Prostate gland (tissue), 2 donors: ENCODE results near the gene COL2A1. TPM values are rescaled to one million over a fixed set of nuclear protein-coding genes. Genes with fewer than 3 reads are reported as not detected.

Experiments
- DNase-seq: peaks from one replicate; pipeline ENCODE4 v3.0.0-alpha.2; 2019; ENCODE audit warnings: low spot score
- H3K27ac ChIP-seq, 2 donors: fragments of 200-600 bp; sonication (generic); 2 replicates each; pipeline ENCODE4 v1.5.1; 2017 to 2019
- H3K27me3 ChIP-seq: fragments of 200-600 bp; sonication (generic); replicated peaks from 2 replicates; pipeline ENCODE4 v1.5.1; 2019; ENCODE audit not compliant: insufficient read depth
- H3K36me3 ChIP-seq, 2 donors: fragments of 200-600 bp; sonication (generic); 1 replicate in 1 of 2; 2 replicates in 1 of 2; pipeline versions ENCODE4 v1.5.1 to v1.8.1; 2017 to 2019
- H3K4me1 ChIP-seq: fragments of 200-600 bp; sonication (generic); replicated peaks from 2 replicates; pipeline ENCODE4 v1.5.1; 2019
- H3K4me3 ChIP-seq, 2 donors: fragments of 200-600 bp; sonication (generic); 2 replicates each; pipeline ENCODE4 v1.5.1; 2017 to 2019
- H3K9me3 ChIP-seq: fragments of 200-600 bp; sonication (generic); 2 replicates; pipeline ENCODE4 v1.5.1; 2017
- CTCF ChIP-seq, 4 experiments: fragments of 200-600 bp in 2 of 4; fragments of 450-650 bp in 2 of 4; sonication (generic) in 2 of 4; IDR thresholded peaks; 1 replicate in 3 of 4; 2 replicates in 1 of 4; pipeline ENCODE4 v1.5.1; 2016 to 2019; ENCODE audit warnings: antibody characterized with exemption in 4 of 4, mild to moderate bottlenecking in 2 of 4, moderate library complexity in 2 of 4
- POLR2A ChIP-seq: fragments of 450-650 bp; IDR thresholded peaks from one replicate; pipeline ENCODE4 v1.6.1; 2016; ENCODE audit warnings: antibody characterized with exemption, mild to moderate bottlenecking
- POLR2AphosphoS5 ChIP-seq: sonication (generic); formaldehyde crosslinking; IDR thresholded peaks from one replicate; pipeline ENCODE4 v1.6.1; 2017; ENCODE audit warnings: antibody characterized with exemption
- WGBS: methylation state at CpG from one replicate; pipeline ENCODE4 v1.1.5; 2018; 5-methylcytosine and 5-hydroxymethylcytosine counted together
- intact Hi-C: fragments of 100-400 bp; cut with DNase I; formaldehyde crosslinking; loops from one replicate; pipeline ENCODE4 v1.14.2; 2022
- total RNA-seq, 2 donors: library from RNA; depleted of rRNA; stranded (reverse); fragments of >200 nt; gene quantifications; one replicate each; pipeline ENCODE4 v1.1.0, GENCODE V29; 2016

The COL2A1 gene
- total RNA-seq, 2 donors from 2014 or later = 0.14 to 1.9 TPM

GRCh38 chr12:47977772-47978597 is 26.3 kb downstream of the COL2A1 start:
- Histone ChIP-seq H3K4me1 (no peaks in the 10 kb centered on the region), H3K36me3 (no peaks in the 10 kb centered on the region), H3K27ac (no peak overlapping the region), H3K27me3 (no peaks in the 10 kb centered on the region), H3K4me3 (no peak overlapping the region), H3K9me3 (no peaks in the 10 kb centered on the region)
- no peak for TF ChIP-seq POLR2A
- no peak for TF ChIP-seq POLR2AphosphoS5
- TF ChIP-seq CTCF (IDR thresholded peaks at IDR 0.05) = no peak
- intact Hi-C loops = no loop called here
- 83% methylated on average over 18 of the region's 18 CpGs for WGBS
- DNase-seq = no peak

GRCh38 chr12:47977046-47977771 is 27.1 kb downstream of the COL2A1 start:
- intact Hi-C loops = no loop called here
- 78% methylated on average over 12 of the region's 12 CpGs for WGBS

GRCh38 chr12:47975816-47976215 is 28.5 kb downstream of the COL2A1 start:
- 92% methylated on average over 11 of the region's 11 CpGs for WGBS
- intact Hi-C loops = no loop called here
- H3K4me1 ChIP-seq = no peaks in the 10 kb centered on the region
- no peak for DNase-seq
- no peak overlapping the region for H3K4me3 ChIP-seq
- no peaks in the 10 kb centered on the region for H3K27me3 ChIP-seq
- no peaks in the 10 kb centered on the region for H3K36me3 ChIP-seq
- no peak for TF ChIP-seq POLR2A
- TF ChIP-seq POLR2AphosphoS5 = no peak
- no peak for TF ChIP-seq CTCF (IDR thresholded peaks at IDR 0.05)
- no peaks in the 10 kb centered on the region for H3K9me3 ChIP-seq
- no peak overlapping the region for H3K27ac ChIP-seq

More at GRCh38 chr12:47977046-47977771, 27.1 kb downstream of the COL2A1 start:
- Histone ChIP-seq H3K27ac (no peak overlapping the region), H3K4me3 (no peak overlapping the region), H3K9me3 (no peaks in the 10 kb centered on the region), H3K4me1 (no peaks in the 10 kb centered on the region), H3K36me3 (no peaks in the 10 kb centered on the region), H3K27me3 (no peaks in the 10 kb centered on the region)
- TF ChIP-seq CTCF (IDR thresholded peaks at IDR 0.05) (no peak), POLR2A (no peak), POLR2AphosphoS5 (no peak)
- DNase-seq = no peak

GRCh38 chr12:47975036-47975620 is 29.1 kb downstream of the COL2A1 start:
- TF ChIP-seq CTCF (IDR thresholded peaks at IDR 0.05) = no peak
- no peak for TF ChIP-seq POLR2AphosphoS5
- TF ChIP-seq POLR2A = no peak
- intact Hi-C loops = no loop called here
- no peaks in the 10 kb centered on the region for H3K4me1 ChIP-seq
- whole genome bisulfite sequencing = 96% methylated on average over 16 of the region's 16 CpGs
- no peak overlapping the region for H3K4me3 ChIP-seq
- no peak for DNase-seq
- H3K36me3 ChIP-seq = no peaks in the 10 kb centered on the region
- no peak overlapping the region for H3K27ac ChIP-seq
- no peaks in the 10 kb centered on the region for H3K9me3 ChIP-seq
- no peaks in the 10 kb centered on the region for H3K27me3 ChIP-seq
